Measurements from ENCODE around the gene DSN1. TPM values are rescaled to one million over a fixed set of nuclear protein-coding genes. Genes with fewer than 3 reads are reported as not detected.

The DSN1 gene
- total and polyA plus RNA-seq, 2 experiments from 2014 or later: 19.4 to 26.4 TPM

GRCh38 chr20:36784116-36784515 is 10.6 kb upstream of the DSN1 start:
- Mint-ChIP-seq H3K4me3 (no peak overlapping the region), H3K36me3 (ENCODE audit: low read depth) (peaks cover 31% of the 10 kb centered on the region), H3K4me1 (peaks cover 9% of the 10 kb centered on the region; the same call in 2 of the 3 replicates), H3K9me3 (no peaks in the 10 kb centered on the region; the same call in 2 of the 3 replicates), H3K27me3 (ENCODE audit: insufficient read depth, low read depth, poor library complexity) (peaks cover 5% of the 10 kb centered on the region), H3K27ac (no peak overlapping the region)
- Histone ChIP-seq H4K20me1 (replicated peaks; ENCODE audit: insufficient read depth) (no peaks in the 10 kb centered on the region; the same call in 1 of the 2 replicates), H3K36me3 (ENCODE audit: insufficient read depth) (no peaks in the 10 kb centered on the region), H3K27ac (ENCODE audit: low read depth) (no peak overlapping the region), H3K79me2 (replicated peaks; ENCODE audit: insufficient read depth) (no peaks in the 10 kb centered on the region), H3K9me2 (ENCODE audit: insufficient read depth) (no peaks in the 10 kb centered on the region), H3K4me2 (no peak overlapping the region), H3K4me3 (no peak overlapping the region), H3K27me3 (ENCODE audit: insufficient read depth) (no peaks in the 10 kb centered on the region), H3K4me1 (ENCODE audit: insufficient read depth) (no peaks in the 10 kb centered on the region), H3F3A (replicated peaks; ENCODE audit: low read depth) (peaks cover 4% of the 10 kb centered on the region; the same call in 1 of the 2 replicates), H2AFZ (no peak overlapping the region)
- DNase-seq (ENCODE audit: low spot score) (no peak), ATAC-seq (no peak)
- TF ChIP-seq JUNB (IDR thresholded peaks at IDR 0.05; ENCODE audit: unreplicated experiment) (no peak), REST (IDR thresholded peaks at IDR 0.05; ENCODE audit: unreplicated experiment) (no peak), ZNF331 (CRISPR knock-in tag; IDR thresholded peaks at IDR 0.05; ENCODE audit: low read depth) (no peak), ZNF462 (CRISPR knock-in tag; IDR thresholded peaks at IDR 0.05) (no peak), ETS1 (IDR thresholded peaks at IDR 0.05) (no peak), POLR2AphosphoS5 (IDR thresholded peaks at IDR 0.05; ENCODE audit: low read depth) (no peak), EZH2phosphoT487 (IDR thresholded peaks at IDR 0.05; ENCODE audit: unreplicated experiment) (no peak), ZNF114 (CRISPR knock-in tag; IDR thresholded peaks at IDR 0.05) (no peak), CREB1 (CRISPR knock-in tag; IDR thresholded peaks at IDR 0.05; ENCODE audit: low read depth) (no peak), NANOG (IDR thresholded peaks at IDR 0.05; ENCODE audit: borderline replicate concordance) (no peak), STAT1 (IDR thresholded peaks at IDR 0.05; ENCODE audit: unreplicated experiment) (no peak), EZH2 (IDR thresholded peaks at IDR 0.05; ENCODE audit: low read depth, unreplicated experiment) (no peak), CTCF (conservative IDR thresholded peaks at IDR 0.05; ENCODE audit: low read depth in 2 of 2) (no peak)
